Measurements from ENCODE around the gene TENM4. TPM values are rescaled to one million over a fixed set of nuclear protein-coding genes. Genes with fewer than 3 reads are reported as not detected.

TENM4 gene
- total RNA-seq, 1 experiment from 2014 or later, result 9.9 TPM

GRCh38 chr11:79308429-79308828 lies 132.4 kb downstream of the TENM4 start:
- no peak overlapping the region for H3K4me3 Mint-ChIP-seq (ENCODE audit: unreplicated experiment)
- no peaks in the 10 kb centered on the region for H3K4me1 Mint-ChIP-seq (ENCODE audit: insufficient read depth, unreplicated experiment)
- peaks cover 8% of the 10 kb centered on the region for H3K9me3 Mint-ChIP-seq (ENCODE audit: unreplicated experiment)
- intact Hi-C loops (cut with micrococcal nuclease), result no loop called here
- no peaks in the 10 kb centered on the region for H3K27me3 Mint-ChIP-seq (ENCODE audit: insufficient read depth, unreplicated experiment)
- POLR2A ChIA-PET, result no interaction called here
- TF ChIP-seq CTCF (IDR thresholded peaks at IDR 0.05; ENCODE audit: unreplicated experiment), result no peak
- no peak for DNase-seq (ENCODE audit: unreplicated experiment)
- H3K27ac Mint-ChIP-seq (ENCODE audit: low read depth, unreplicated experiment), result no peak overlapping the region
- CTCF ChIA-PET, result no interaction called here
- BruUV-seq (replicated peaks), result no TSS peak
- no peaks in the 10 kb centered on the region for H3K36me3 Mint-ChIP-seq (ENCODE audit: insufficient read depth, unreplicated experiment)

- Mint-ChIP-seq H3K36me3 (ENCODE audit: insufficient read depth, unreplicated experiment) (no peaks in the 10 kb centered on the region), H3K4me3 (ENCODE audit: unreplicated experiment) (no peak overlapping the region), H3K27me3 (ENCODE audit: insufficient read depth, unreplicated experiment) (no peaks in the 10 kb centered on the region), H3K27ac (ENCODE audit: low read depth, unreplicated experiment) (no peak overlapping the region), H3K9me3 (ENCODE audit: unreplicated experiment) (peaks cover 8% of the 10 kb centered on the region), H3K4me1 (ENCODE audit: insufficient read depth, unreplicated experiment) (no peaks in the 10 kb centered on the region)
- POLR2A ChIA-PET, result interaction anchor here (0.6 kb wide), 1 partner anchor 13 kb away, joined by 3 read pairs; no protein-coding TSS in a partner anchor
- no peak for TF ChIP-seq CTCF (IDR thresholded peaks at IDR 0.05; ENCODE audit: unreplicated experiment)
- DNase-seq (ENCODE audit: unreplicated experiment), result no peak
- BruUV-seq (replicated peaks), result no TSS peak
- intact Hi-C loops (cut with micrococcal nuclease), result no loop called here
- CTCF ChIA-PET, result no interaction called here
Observed at GRCh38 chr11:79304599-79305212, 136.1 kb downstream of the TENM4 start.

- ChIA-PET POLR2A (no interaction called here), CTCF (interaction anchor here (0.9 kb wide), 1 partner anchor 335 kb away, joined by 4 read pairs; no protein-coding TSS in a partner anchor)
- H3K9me3 Mint-ChIP-seq (ENCODE audit: unreplicated experiment), result no peaks in the 10 kb centered on the region
- no peak overlapping the region for H3K4me3 Mint-ChIP-seq (ENCODE audit: unreplicated experiment)
- H3K36me3 Mint-ChIP-seq (ENCODE audit: insufficient read depth, unreplicated experiment), result no peaks in the 10 kb centered on the region
- no TSS peak for BruUV-seq (replicated peaks)
- no peak overlapping the region for H3K27ac Mint-ChIP-seq (ENCODE audit: low read depth, unreplicated experiment)
- H3K4me1 Mint-ChIP-seq (ENCODE audit: insufficient read depth, unreplicated experiment), result no peaks in the 10 kb centered on the region
- intact Hi-C loops (cut with micrococcal nuclease), result no loop called here
- DNase-seq (ENCODE audit: unreplicated experiment), result no peak
- H3K27me3 Mint-ChIP-seq (ENCODE audit: insufficient read depth, unreplicated experiment), result no peaks in the 10 kb centered on the region
- TF ChIP-seq CTCF (IDR thresholded peaks at IDR 0.05; ENCODE audit: unreplicated experiment), result no peak
Observed at GRCh38 chr11:79296141-79296540, 144.7 kb downstream of the TENM4 start.

GRCh38 chr11:79294845-79295731 lies 145.7 kb downstream of the TENM4 start:
- H3K4me1 Mint-ChIP-seq (ENCODE audit: insufficient read depth, unreplicated experiment), result no peaks in the 10 kb centered on the region
- H3K27ac Mint-ChIP-seq (ENCODE audit: low read depth, unreplicated experiment), result no peak overlapping the region
- no peak overlapping the region for H3K4me3 Mint-ChIP-seq (ENCODE audit: unreplicated experiment)
- ChIA-PET POLR2A (no interaction called here), CTCF (interaction anchor here (0.6 to 0.9 kb wide), 3 partner anchors 145 to 649 kb away, joined by 3 to 4 read pairs (median 3); no protein-coding TSS in a partner anchor)
- no peaks in the 10 kb centered on the region for H3K36me3 Mint-ChIP-seq (ENCODE audit: insufficient read depth, unreplicated experiment)
- BruUV-seq (replicated peaks), result no TSS peak
- no peaks in the 10 kb centered on the region for H3K27me3 Mint-ChIP-seq (ENCODE audit: insufficient read depth, unreplicated experiment)
- no peak for DNase-seq (ENCODE audit: unreplicated experiment)
- TF ChIP-seq CTCF (IDR thresholded peaks at IDR 0.05; ENCODE audit: unreplicated experiment), result no peak
- H3K9me3 Mint-ChIP-seq (ENCODE audit: unreplicated experiment), result no peaks in the 10 kb centered on the region
- intact Hi-C loops (cut with micrococcal nuclease), result no loop called here

Measured in MCF 10A (cell line).